Adrenal gland (tissue), 12 donors: ENCODE results near the gene FTCDNL1. TPM values are rescaled to one million over a fixed set of nuclear protein-coding genes. Genes with fewer than 3 reads are reported as not detected.
A peak's percentile ranks its signal among the peaks of the same experiment; 100 is the strongest.

Experiments used
- DNase-seq, 7 donors: peaks; one replicate each; pipeline ENCODE4 v3.0.0-alpha.2; 2019 to 2020
- H3K27ac ChIP-seq, 5 donors: fragments of 200-600 bp; sonication (generic) in 4 of 5; 1 replicate in 3 of 5; 2 replicates in 2 of 5; pipeline versions ENCODE4 v1.5.1 to v1.8.0; 2016 to 2020; ENCODE audit warnings: mild to moderate bottlenecking in 1 of 5
- H3K27me3 ChIP-seq: fragments of 200-600 bp; 2 replicates; pipeline ENCODE4 v1.8.0; 2021
- H3K36me3 ChIP-seq, 2 donors: fragments of 200-600 bp; replicated peaks in 1 of 2; 1 replicate in 1 of 2; 2 replicates in 1 of 2; pipeline versions ENCODE4 v1.5.1 to v1.8.0; 2018 to 2022
- H3K4me1 ChIP-seq, 2 donors: fragments of 200-600 bp; replicated peaks in 1 of 2; 1 replicate in 1 of 2; 2 replicates in 1 of 2; pipeline versions ENCODE4 v1.5.1 to v1.8.0; 2018 to 2021
- H3K4me3 ChIP-seq, 4 donors: fragments of 200-600 bp; sonication (generic) in 3 of 4; one replicate each; pipeline ENCODE4 v1.5.1; 2016 to 2018
- H3K9me3 ChIP-seq, 3 donors: fragments of 200-600 bp; sonication (generic) in 1 of 3; replicated peaks in 1 of 3; 1 replicate in 2 of 3; 2 replicates in 1 of 3; pipeline versions ENCODE4 v1.5.1 to v1.8.0; 2016 to 2021
- POLR2A ChIP-seq, 2 donors: fragments of 450-650 bp; IDR thresholded peaks; one replicate each; pipeline ENCODE4 v1.6.1; 2017; ENCODE audit warnings: antibody characterized with exemption in 2 of 2, mild to moderate bottlenecking in 2 of 2, moderate library complexity in 1 of 2
- WGBS, 4 donors: extraction: QIAGEN DNeasy Blood & Tissue Kit in 2 of 4; methylation state at CpG; one replicate each; pipeline versions ENCODE4 v1.1.5 to v1.1.7; 2013 to 2017; 5-methylcytosine and 5-hydroxymethylcytosine counted together
- intact Hi-C, 2 donors: fragments of 100-400 bp; cut with DNase I; formaldehyde crosslinking; loops; one replicate each; pipeline versions ENCODE4 v1.14.1 to v1.15.0; 2022 to 2023
- polyA plus RNA-seq, 3 donors: library from polyadenylated mRNA; stranded (reverse); fragments of 200-250 nt in 2 of 3; fragments of 350-450 nt in 1 of 3; fragmentation: Illumina TruSeq in 1 of 3; extraction: RNeasy Lipid Tissue Mini Kit (QIAGEN cat#74804) in 1 of 3; gene quantifications; one replicate each; pipeline ENCODE4 v1.2.3, GENCODE V29; 2013 to 2014
- total RNA-seq, 9 donors: library from RNA; depleted of rRNA in 4 of 9; stranded (reverse); fragments of >200 nt in 4 of 9; fragments of 120-200 nt in 1 of 9; fragmentation: NEBNext Ultra II Directional in 1 of 9; extraction: Animal tissue kit (Norgen Biotek cat#: 25700) in 1 of 9; gene quantifications; one replicate each; pipeline versions ENCODE4 v1.1.0 to v1.2.4, GENCODE V29; 2013 to 2023
- TF ChIP-seq, protein P1 (sequence below), 6 experiments: fragments of 450-650 bp in 4 of 6; fragments of 200-600 bp in 2 of 6; sonication (generic) in 1 of 6; IDR thresholded peaks; 1 replicate in 5 of 6; 2 replicates in 1 of 6; pipeline versions ENCODE4 v1.5.1 to v1.8.0; 2016 to 2021; ENCODE audit warnings: antibody characterized with exemption in 6 of 6, mild to moderate bottlenecking in 2 of 6, moderate library complexity in 1 of 6
- donor health status: healthy with polysubstance abuse.
- donor health status: Bipolar disorder and iron deficiency.
- donor health status: DM: yes; HTN: yes; CAD: no.
- donor health status: DM: no; HTN: no; CAD: no.
- donor health status: DM: no; HTN: no; CAD: no.
- donor health status: DM: yes; HTN: yes; CAD: no.

Gene FTCDNL1
- total and polyA plus RNA-seq, 12 donors: 2.6 to 19.1 (median 10.1) TPM

DNA sequence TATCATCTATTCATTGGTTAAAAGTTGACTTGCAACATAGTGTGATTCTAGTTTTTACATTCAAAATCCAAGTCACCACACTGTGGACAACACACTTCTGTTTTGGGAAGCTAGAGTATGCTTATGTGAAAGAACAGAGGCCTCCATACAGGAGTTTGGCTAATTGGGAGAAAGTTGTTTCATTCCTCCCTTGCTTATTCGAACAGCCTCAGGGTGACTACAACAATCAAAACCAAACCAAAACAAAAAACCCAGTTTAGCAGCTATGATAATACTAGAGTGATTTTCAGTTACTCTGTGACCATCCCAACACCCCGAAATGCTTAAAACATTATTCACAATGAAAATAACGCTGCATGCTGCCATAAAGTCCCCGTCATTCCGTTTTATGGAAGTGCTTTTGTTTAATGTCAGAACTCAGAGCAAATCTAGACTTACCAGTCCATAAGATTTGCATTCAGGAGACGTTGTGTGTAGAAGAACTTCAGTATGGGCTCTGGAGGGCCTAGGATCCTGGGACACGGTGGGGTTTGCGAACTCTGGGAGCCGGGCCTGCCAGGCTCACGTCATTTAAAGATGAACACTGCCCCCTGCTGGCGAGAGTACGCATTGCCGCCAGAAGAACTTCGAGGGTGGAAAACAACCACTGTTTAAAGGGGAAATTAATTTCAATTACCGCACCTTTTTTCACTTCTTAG lies 111.4 kb downstream of the FTCDNL1 start:
- Histone ChIP-seq H3K36me3 (no peaks in the 10 kb centered on the region), H3K4me1 (peaks cover 0 to 20% of the 10 kb centered on the region in 2 donors), H3K9me3 (no peaks in the 10 kb centered on the region), H3K27me3 (no peaks in the 10 kb centered on the region), H3K27ac (peak overlapping the region in 1 of 5 donors; percentile 53), H3K4me3 (peak overlapping the region in 1 of 4 donors; percentile 19)
- WGBS, 4 donors: 30 to 33% (median 32%) methylated on average over 15 of the region's 15 CpGs
- peak; percentile 55 to 87 (median 73) for DNase-seq
- TF ChIP-seq, protein P1, sequence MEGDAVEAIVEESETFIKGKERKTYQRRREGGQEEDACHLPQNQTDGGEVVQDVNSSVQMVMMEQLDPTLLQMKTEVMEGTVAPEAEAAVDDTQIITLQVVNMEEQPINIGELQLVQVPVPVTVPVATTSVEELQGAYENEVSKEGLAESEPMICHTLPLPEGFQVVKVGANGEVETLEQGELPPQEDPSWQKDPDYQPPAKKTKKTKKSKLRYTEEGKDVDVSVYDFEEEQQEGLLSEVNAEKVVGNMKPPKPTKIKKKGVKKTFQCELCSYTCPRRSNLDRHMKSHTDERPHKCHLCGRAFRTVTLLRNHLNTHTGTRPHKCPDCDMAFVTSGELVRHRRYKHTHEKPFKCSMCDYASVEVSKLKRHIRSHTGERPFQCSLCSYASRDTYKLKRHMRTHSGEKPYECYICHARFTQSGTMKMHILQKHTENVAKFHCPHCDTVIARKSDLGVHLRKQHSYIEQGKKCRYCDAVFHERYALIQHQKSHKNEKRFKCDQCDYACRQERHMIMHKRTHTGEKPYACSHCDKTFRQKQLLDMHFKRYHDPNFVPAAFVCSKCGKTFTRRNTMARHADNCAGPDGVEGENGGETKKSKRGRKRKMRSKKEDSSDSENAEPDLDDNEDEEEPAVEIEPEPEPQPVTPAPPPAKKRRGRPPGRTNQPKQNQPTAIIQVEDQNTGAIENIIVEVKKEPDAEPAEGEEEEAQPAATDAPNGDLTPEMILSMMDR (IDR thresholded peaks at IDR 0.05): peak; percentile 78 to 95 (median 86)
- no peak for TF ChIP-seq POLR2A (IDR thresholded peaks at IDR 0.05)
- intact Hi-C loops: no loop called here

DNA sequence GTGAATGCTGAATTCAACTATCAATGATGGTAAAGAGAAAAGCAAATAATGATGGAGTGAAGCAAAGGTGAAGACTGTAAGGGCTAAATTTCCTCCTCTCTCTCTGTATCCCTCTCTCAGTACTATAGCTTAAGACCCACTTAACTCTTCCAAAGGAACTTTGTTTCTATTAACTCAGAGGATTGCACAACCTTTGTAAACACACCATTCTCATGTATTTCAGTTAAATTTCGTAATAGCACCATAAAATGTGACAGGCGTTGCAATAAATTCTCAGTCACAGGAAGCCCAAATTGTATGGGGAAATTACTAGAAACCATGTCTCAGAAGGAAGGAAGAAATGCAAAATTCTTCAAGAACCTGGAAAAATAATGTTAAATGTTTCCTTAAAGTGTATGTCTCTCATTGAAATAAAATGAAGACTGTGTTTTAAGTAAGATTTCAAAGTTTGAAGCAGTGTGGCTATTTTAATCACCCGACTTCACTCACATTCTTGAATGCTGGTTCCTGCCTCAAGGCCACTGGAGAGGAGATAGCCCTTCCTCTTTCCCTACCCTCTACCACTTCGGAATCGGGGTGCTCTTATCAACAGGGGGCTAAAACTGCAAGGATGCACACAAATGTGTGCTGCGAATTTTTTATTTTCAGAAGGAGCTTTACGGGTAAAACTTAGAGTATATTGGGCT lies 112.1 kb downstream of the FTCDNL1 start:
- TF ChIP-seq, protein P1 (IDR thresholded peaks at IDR 0.05): no peak
- TF ChIP-seq POLR2A (IDR thresholded peaks at IDR 0.05): no peak
- intact Hi-C loops: no loop called here
- whole genome bisulfite sequencing, 4 donors: 39 to 55% (median 50%) methylated on average over 7 of the region's 7 CpGs
- peaks cover 0 to 20% of the 10 kb centered on the region in 2 donors for H3K4me1 ChIP-seq
- H3K9me3 ChIP-seq: no peaks in the 10 kb centered on the region
- no peaks in the 10 kb centered on the region for H3K27me3 ChIP-seq
- no peak overlapping the region for H3K4me3 ChIP-seq
- no peak for DNase-seq
- no peaks in the 10 kb centered on the region for H3K36me3 ChIP-seq
- H3K27ac ChIP-seq: peak overlapping the region in 1 of 5 donors; percentile 53

DNA sequence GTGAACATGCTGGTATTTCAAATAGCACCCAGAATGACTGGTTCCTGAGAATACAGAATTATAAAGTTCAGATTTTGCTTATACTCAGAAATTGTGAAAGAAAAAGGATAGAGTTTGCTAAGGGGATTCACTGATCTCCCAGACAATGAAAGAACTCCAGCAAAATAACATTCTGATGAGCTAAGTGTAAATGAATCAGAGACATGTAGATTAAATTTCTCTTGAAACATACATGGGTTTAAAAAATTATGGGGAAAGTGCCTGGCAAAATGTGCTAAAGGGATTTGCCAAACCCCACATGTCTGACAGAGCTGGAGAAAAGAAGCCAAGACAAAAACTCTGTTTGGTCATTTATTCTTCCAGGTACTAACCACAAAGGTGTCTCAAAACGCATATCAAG lies 116.3 kb downstream of the FTCDNL1 start:
- Histone ChIP-seq H3K9me3 (no peaks in the 10 kb centered on the region), H3K27me3 (no peaks in the 10 kb centered on the region), H3K4me3 (no peak overlapping the region), H3K36me3 (no peaks in the 10 kb centered on the region), H3K27ac (no peak overlapping the region), H3K4me1 (peaks cover 0 to 16% of the 10 kb centered on the region in 2 donors)
- no peak for DNase-seq
- no peak for TF ChIP-seq POLR2A (IDR thresholded peaks at IDR 0.05)
- TF ChIP-seq, protein P1 (IDR thresholded peaks at IDR 0.05): no peak
- intact Hi-C loops: no loop called here
- 63 to 75% (median 70%) methylated on average over 1 of the region's 1 CpG for WGBS, 4 donors

DNA sequence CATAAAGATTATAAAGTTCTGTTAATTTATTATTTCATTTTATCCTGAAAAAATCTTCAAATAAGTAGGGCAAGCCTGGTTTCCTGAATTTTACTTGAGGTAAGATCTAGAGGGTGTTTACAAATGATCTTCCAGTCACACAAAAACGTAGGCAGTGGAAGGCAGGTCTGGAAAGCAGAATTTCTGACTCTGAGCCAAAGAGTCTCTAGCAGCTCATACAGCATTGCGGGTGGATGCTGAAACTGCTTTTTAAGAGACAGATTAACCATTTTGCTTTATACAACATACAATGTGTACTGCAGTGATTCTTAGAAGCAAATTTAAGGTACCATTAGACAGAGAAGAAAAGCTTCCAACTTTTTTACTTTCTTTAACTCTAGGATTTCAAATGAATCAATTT lies 117.0 kb downstream of the FTCDNL1 start:
- H3K27me3 ChIP-seq: no peaks in the 10 kb centered on the region
- H3K4me3 ChIP-seq: no peak overlapping the region
- H3K9me3 ChIP-seq: no peaks in the 10 kb centered on the region
- intact Hi-C loops: no loop called here
- H3K36me3 ChIP-seq: no peaks in the 10 kb centered on the region
- DNase-seq: no peak
- 46 to 54% (median 50%) methylated on average over 2 of the region's 2 CpGs for WGBS, 4 donors
- TF ChIP-seq POLR2A (IDR thresholded peaks at IDR 0.05): no peak
- TF ChIP-seq, protein P1 (IDR thresholded peaks at IDR 0.05): no peak
- no peak overlapping the region for H3K27ac ChIP-seq
- peaks cover 0 to 9% of the 10 kb centered on the region in 2 donors for H3K4me1 ChIP-seq
